Measurements from ENCODE around the gene JAZF1. TPM values are rescaled to one million over a fixed set of nuclear protein-coding genes. Genes with fewer than 3 reads are reported as not detected.

The JAZF1 gene
- total and polyA plus RNA-seq, 9 of the 15 experiments (the other 6 are each of a cell fraction or from before 2014, with no cell fraction given), result 0.04 to 0.64 (median 0.11) TPM; not detected in 3

DNA sequence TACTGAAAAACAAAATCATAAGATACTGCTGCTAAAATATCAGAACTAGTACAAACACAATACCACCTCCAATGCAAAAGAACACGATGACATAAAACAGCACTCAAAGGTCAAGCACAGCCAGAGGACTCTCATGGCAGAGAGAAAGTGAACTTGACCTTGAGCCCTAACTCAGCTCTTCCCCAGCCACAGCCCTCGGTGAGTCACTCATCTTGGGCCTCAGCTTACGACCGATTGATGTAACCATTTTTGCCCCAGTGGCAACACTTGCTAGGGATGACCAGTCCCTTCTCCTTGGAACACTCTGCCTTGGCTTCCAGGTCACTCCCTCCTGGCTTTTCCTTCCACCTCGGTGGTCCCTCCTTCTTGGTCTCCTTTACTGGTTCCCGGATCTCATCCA lies 77.8 kb downstream of the JAZF1 start (continued):
- TF ChIP-seq SMAD3 (CRISPR knock-in tag; conservative IDR thresholded peaks at IDR 0.05) (no peak), FOSL1 (tag; conservative IDR thresholded peaks at IDR 0.05) (peak; percentile 68), FOXK1 (CRISPR knock-in tag; IDR thresholded peaks at IDR 0.05; ENCODE audit: borderline replicate concordance) (no peak), NRF1 (conservative IDR thresholded peaks at IDR 0.05 in 1 of 2, IDR thresholded peaks at IDR 0.05 in 1 of 2) (no peak), POU5F1 (IDR thresholded peaks at IDR 0.05; ENCODE audit: borderline replicate concordance, low read depth, low read length, partially characterized antibody) (no peak)
- TF ChIP-seq, protein P1, sequence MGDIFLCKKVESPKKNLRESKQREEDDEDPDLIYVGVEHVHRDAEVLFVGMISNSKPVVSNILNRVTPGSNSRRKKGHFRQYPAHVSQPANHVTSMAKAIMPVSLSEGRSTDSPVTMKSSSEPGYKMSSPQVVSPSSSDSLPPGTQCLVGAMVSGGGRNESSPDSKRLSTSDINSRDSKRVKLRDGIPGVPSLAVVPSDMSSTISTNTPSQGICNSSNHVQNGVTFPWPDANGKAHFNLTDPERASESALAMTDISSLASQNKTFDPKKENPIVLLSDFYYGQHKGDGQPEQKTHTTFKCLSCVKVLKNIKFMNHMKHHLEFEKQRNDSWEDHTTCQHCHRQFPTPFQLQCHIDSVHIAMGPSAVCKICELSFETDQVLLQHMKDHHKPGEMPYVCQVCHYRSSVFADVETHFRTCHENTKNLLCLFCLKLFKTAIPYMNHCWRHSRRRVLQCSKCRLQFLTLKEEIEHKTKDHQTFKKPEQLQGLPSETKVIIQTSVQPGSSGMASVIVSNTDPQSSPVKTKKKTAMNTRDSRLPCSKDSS (IDR thresholded peaks at IDR 0.05; ENCODE audit: low read depth, partially characterized antibody), result no peak
- TF ChIP-seq, protein P2, sequence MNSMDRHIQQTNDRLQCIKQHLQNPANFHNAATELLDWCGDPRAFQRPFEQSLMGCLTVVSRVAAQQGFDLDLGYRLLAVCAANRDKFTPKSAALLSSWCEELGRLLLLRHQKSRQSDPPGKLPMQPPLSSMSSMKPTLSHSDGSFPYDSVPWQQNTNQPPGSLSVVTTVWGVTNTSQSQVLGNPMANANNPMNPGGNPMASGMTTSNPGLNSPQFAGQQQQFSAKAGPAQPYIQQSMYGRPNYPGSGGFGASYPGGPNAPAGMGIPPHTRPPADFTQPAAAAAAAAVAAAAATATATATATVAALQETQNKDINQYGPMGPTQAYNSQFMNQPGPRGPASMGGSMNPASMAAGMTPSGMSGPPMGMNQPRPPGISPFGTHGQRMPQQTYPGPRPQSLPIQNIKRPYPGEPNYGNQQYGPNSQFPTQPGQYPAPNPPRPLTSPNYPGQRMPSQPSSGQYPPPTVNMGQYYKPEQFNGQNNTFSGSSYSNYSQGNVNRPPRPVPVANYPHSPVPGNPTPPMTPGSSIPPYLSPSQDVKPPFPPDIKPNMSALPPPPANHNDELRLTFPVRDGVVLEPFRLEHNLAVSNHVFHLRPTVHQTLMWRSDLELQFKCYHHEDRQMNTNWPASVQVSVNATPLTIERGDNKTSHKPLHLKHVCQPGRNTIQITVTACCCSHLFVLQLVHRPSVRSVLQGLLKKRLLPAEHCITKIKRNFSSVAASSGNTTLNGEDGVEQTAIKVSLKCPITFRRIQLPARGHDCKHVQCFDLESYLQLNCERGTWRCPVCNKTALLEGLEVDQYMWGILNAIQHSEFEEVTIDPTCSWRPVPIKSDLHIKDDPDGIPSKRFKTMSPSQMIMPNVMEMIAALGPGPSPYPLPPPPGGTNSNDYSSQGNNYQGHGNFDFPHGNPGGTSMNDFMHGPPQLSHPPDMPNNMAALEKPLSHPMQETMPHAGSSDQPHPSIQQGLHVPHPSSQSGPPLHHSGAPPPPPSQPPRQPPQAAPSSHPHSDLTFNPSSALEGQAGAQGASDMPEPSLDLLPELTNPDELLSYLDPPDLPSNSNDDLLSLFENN (IDR thresholded peaks at IDR 0.05; ENCODE audit: low read depth in 2 of 2, low read length in 2 of 2), result no peak

Data from K562 (cell line).